ENCODE measurements around the gene CDKAL1.

GRCh38 chr6:20582586-20583443, 48.6 kb downstream of the CDKAL1 start:
- no peak for TF ChIP-seq EZH2 (IDR thresholded peaks at IDR 0.05; ENCODE audit: borderline replicate concordance, low read depth, low read length, severe bottlenecking)
- TF ChIP-seq MAX (IDR thresholded peaks at IDR 0.05; ENCODE audit: insufficient read depth, insufficient read length), result no peak
- TF ChIP-seq CTCF (IDR thresholded peaks at IDR 0.05; ENCODE audit: extremely low read depth in 1 of 2, insufficient read depth in 1 of 2, low read depth in 1 of 2, low read length in 2 of 2), result no peak
- TF ChIP-seq POLR2A (IDR thresholded peaks at IDR 0.05; ENCODE audit: low read depth, low read length), result no peak
- no peak for TF ChIP-seq POLR2AphosphoS5 (IDR thresholded peaks at IDR 0.05; ENCODE audit: insufficient read depth, low read depth, low read length)
- no peak for TF ChIP-seq JUN (IDR thresholded peaks at IDR 0.05; ENCODE audit: borderline replicate concordance, insufficient read depth, insufficient read length, low read depth)
